GM12874 (cell line): ENCODE data around the gene PXK.

ENCODE experiments used
- TF ChIP-seq, protein P1 (sequence below): IDR thresholded peaks from 2 replicates; pipeline ENCODE4 v1.5.1; 2011; ENCODE audit warnings: low read depth, mild to moderate bottlenecking, control low read depth, low read length, moderate library complexity; ENCODE audit not compliant: insufficient read depth

Gene PXK

GRCh38 chr3:58355179-58355578 lies 22.5 kb downstream of the PXK start:
- TF ChIP-seq, protein P1, sequence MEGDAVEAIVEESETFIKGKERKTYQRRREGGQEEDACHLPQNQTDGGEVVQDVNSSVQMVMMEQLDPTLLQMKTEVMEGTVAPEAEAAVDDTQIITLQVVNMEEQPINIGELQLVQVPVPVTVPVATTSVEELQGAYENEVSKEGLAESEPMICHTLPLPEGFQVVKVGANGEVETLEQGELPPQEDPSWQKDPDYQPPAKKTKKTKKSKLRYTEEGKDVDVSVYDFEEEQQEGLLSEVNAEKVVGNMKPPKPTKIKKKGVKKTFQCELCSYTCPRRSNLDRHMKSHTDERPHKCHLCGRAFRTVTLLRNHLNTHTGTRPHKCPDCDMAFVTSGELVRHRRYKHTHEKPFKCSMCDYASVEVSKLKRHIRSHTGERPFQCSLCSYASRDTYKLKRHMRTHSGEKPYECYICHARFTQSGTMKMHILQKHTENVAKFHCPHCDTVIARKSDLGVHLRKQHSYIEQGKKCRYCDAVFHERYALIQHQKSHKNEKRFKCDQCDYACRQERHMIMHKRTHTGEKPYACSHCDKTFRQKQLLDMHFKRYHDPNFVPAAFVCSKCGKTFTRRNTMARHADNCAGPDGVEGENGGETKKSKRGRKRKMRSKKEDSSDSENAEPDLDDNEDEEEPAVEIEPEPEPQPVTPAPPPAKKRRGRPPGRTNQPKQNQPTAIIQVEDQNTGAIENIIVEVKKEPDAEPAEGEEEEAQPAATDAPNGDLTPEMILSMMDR: no peak

DNA sequence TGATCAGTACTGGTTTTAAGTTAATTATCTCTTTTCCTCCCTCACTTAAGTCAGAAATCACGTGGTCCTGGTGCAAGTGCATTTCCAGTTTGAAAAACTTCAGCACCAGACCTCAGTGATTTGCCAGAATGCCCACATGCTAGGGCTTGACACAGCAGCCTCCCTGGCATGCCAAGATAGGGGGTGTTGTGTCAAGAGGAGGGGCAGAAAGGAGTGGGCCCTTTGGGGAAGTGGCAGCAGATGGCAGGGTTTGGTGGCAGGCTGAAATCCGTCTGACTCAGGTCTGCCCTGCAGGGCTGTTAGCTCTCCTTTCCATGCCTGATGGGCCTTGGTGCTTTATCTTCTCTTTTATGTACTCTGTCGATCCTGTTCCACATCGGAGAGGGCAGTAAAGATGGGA lies 23.4 kb downstream of the PXK start:
- TF ChIP-seq, protein P1: no peak

DNA sequence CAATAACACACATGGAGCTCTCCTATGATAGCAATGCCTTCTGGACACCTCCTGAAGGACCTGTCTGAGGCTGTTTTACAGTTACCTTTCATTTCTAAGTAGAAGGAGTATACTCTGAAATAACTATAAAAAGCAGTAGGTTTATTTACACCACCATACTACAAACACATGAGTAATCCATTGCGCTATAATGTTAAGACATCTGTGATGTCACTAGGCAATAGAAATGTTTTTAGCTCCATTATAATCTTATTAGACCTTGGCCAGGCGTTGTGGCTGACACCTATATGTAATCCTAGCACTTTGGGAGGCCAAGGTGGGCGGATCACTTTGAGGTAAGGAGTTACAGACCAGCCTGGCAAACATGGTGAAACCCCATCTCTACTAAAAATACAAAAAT lies 24.7 kb downstream of the PXK start:
- TF ChIP-seq, protein P1: no peak

- TF ChIP-seq, protein P1: no peak
Measured at GRCh38 chr3:58358092-58358491, 25.4 kb downstream of the PXK start.

DNA sequence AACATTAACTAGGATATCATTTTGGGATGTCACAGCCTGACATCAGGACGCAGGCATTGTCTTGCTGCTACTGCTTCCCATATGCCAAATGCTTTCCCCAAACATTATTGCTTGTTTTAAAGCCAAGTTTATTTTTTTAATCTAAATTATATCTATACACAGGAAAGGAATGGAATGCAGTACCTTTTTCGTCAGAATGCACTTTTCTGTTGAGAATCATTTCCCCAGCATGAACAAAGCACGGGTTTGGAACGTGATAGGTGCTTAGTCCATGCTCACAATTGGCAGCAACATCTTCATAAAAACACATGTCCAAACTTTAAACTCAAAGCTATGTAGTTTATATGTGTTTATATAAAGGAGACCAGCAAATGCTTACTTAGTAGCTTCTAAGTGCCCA lies 26.1 kb downstream of the PXK start:
- TF ChIP-seq, protein P1: no peak

GRCh38 chr3:58359621-58360020 lies 26.9 kb downstream of the PXK start:
- TF ChIP-seq, protein P1: no peak

GRCh38 chr3:58361866-58362265 lies 29.2 kb downstream of the PXK start:
- TF ChIP-seq, protein P1: no peak

DNA sequence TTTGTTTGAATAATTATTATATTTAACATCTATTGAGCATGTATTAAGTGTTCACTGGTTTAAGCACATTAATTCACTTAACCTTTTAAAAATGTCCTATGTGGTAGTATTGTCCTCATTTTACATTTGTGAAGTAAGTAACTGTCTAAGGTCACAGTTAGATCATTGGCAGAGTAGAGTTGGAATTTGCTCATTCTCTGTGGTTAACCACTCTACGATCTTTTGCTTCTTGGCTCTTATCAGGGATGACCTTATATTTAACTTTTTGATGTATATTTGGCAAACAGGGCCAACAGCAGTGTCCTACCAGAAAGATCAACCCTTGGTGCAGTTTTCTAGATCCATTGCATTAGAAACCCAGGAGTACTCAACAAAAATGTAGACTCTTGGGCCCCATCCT lies 34.0 kb downstream of the PXK start:
- TF ChIP-seq, protein P1: no peak
